Activated CD8-positive, alpha-beta memory T cell treated with anti-CD3 and anti-CD28 coated beads, Interleukin-2, amount 10 ng/mL, durations not matched to agents 7 days and 5 days (primary cell): ENCODE data around the gene TSC22D2. TPM values are rescaled to one million over a fixed set of nuclear protein-coding genes. Genes with fewer than 3 reads are reported as not detected.

Source experiments
- ATAC-seq: fragments of 150-1000 bp; cut with Tn5 transposase; one replicate; pipeline ENCODE4 v1.10.0; 2021; ENCODE audit warnings: moderate library complexity
- CTCF ChIA-PET: fragments of 350-600 bp; sonication (Branson Sonifier 250); formaldehyde crosslinking; loops from one replicate; lab custom pipeline; 2021; ENCODE audit warnings: antibody characterized with exemption; lab: Charles Lee
- DNase-seq: peaks from one replicate; pipeline ENCODE4 v3.0.0-alpha.2; 2020
- H3K27ac Mint-ChIP-seq: one replicate; pipeline ENCODE4 v1.8.0; 2021; ENCODE audit warnings: mild to moderate bottlenecking, mixed read lengths
- H3K27me3 Mint-ChIP-seq: one replicate; pipeline ENCODE4 v1.8.0; 2021; ENCODE audit warnings: mixed read lengths
- H3K36me3 Mint-ChIP-seq: one replicate; pipeline ENCODE4 v1.8.0; 2021; ENCODE audit warnings: mild to moderate bottlenecking, mixed read lengths
- H3K4me1 Mint-ChIP-seq: one replicate; pipeline ENCODE4 v1.8.0; 2021; ENCODE audit warnings: mixed read lengths
- H3K4me3 Mint-ChIP-seq: one replicate; pipeline ENCODE4 v1.8.0; 2021; ENCODE audit warnings: mild to moderate bottlenecking, moderate library complexity, mixed read lengths
- H3K9me3 Mint-ChIP-seq: one replicate; pipeline ENCODE4 v1.8.0; 2022; ENCODE audit warnings: low read depth, mixed read lengths
- total RNA-seq, 2 experiments: library from RNA; stranded (reverse); gene quantifications; one replicate each; pipeline ENCODE4 v1.2.3, GENCODE V29; 2021

The TSC22D2 gene
- total RNA-seq, 2 experiments from 2014 or later, result 8.5 to 10.0 TPM

DNA sequence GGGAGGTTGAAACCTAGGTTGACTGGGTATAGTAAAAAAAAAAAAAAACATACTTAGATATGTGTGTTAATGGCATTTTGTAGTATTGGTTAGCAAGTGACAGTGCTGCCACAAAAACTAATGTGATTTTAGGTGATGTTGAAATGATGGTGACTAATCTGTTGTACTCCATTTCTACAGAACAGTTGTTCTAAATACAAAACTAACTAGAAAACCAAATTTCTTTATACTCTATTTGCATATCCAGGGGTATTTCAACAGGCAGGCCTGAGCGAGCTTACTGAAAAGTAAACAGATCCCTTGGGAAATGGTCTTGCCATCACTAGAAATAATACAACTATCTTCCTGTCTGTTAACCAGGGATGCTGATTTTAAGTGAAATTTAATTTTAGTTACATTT lies 20.5 kb downstream of the TSC22D2 start:
- H3K36me3 Mint-ChIP-seq, result peaks cover 10% of the 10 kb centered on the region
- H3K27me3 Mint-ChIP-seq, result no peaks in the 10 kb centered on the region
- H3K9me3 Mint-ChIP-seq, result no peaks in the 10 kb centered on the region
- H3K4me3 Mint-ChIP-seq, result no peak overlapping the region
- H3K27ac Mint-ChIP-seq, result no peak overlapping the region
- DNase-seq (no peak), ATAC-seq (no peak)
- H3K4me1 Mint-ChIP-seq, result no peaks in the 10 kb centered on the region
- CTCF ChIA-PET, result no interaction called here

DNA sequence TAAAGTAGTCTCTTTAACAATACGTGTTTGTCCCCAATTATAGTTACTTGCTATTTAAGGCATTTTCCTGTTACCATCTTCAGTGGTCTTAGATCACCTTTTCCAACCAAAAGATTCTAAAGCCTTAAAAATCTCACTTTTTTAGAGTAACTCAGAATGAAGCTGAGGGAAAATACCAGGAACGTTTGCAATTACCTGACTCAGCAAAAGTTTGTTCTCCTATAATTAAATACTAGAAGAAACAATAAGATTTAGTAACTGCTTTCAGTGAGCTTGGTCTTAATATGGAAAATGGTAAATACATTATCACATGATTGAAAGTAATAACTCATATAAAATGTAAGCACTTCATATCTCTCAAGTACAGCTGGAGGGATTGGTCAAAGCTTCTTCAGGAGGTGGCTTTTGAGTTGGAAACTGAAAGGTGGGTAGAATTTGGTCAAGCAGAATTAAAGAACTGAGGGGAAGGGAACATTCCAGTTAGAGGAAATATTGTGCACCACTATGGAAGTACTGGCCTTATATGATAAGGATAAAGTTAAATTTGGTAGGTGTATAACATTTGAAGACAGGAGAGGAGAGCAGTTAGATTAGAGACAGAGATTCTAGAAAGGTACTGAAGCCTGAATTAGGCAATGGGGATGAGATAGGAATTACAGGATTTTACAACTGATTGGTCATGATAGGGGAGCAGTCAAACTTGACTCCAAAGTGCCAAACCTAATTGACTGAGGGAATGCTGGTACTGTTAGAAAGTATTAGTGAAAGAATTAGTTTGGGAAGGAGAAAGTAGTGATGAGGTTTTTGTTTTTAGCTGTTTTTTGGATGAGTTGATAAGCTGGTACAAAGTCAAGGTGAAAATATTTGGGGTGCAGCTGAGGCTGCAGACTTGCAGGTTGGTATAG lies 21.9 kb downstream of the TSC22D2 start:
- Mint-ChIP-seq H3K27me3 (no peaks in the 10 kb centered on the region), H3K4me3 (no peak overlapping the region), H3K27ac (no peak overlapping the region), H3K36me3 (peaks cover 10% of the 10 kb centered on the region), H3K4me1 (no peaks in the 10 kb centered on the region), H3K9me3 (no peaks in the 10 kb centered on the region)
- CTCF ChIA-PET, result no interaction called here
- DNase-seq (no peak), ATAC-seq (no peak)

DNA sequence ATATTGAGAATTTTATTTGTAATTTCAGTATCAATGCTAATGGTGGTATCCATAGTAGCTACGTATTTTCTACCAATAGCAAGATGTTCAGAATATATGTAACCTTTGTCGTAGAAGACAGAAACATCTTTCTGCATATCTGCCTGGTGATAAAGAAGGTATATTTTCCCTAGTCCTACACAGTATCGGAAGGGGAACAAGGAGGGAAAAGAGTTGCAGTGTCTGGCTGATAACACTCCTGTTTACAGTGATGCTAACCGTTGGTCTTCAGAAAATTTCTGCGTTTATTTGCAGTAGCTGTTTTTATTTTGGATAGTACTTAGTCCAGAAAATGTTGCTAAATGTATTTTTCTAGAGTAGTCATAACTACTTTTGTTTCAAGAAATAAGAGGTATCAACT lies 25.2 kb downstream of the TSC22D2 start:
- H3K27ac Mint-ChIP-seq, result no peak overlapping the region
- no peaks in the 10 kb centered on the region for H3K4me1 Mint-ChIP-seq
- H3K36me3 Mint-ChIP-seq, result peaks cover 6% of the 10 kb centered on the region
- CTCF ChIA-PET, result interaction anchor here (1.3 kb wide), 1 partner anchor 15 kb away, joined by 3 read pairs; no protein-coding TSS in a partner anchor
- no peaks in the 10 kb centered on the region for H3K9me3 Mint-ChIP-seq
- ATAC-seq, result no peak
- DNase-seq, result no peak
- H3K27me3 Mint-ChIP-seq, result no peaks in the 10 kb centered on the region
- H3K4me3 Mint-ChIP-seq, result no peak overlapping the region

DNA sequence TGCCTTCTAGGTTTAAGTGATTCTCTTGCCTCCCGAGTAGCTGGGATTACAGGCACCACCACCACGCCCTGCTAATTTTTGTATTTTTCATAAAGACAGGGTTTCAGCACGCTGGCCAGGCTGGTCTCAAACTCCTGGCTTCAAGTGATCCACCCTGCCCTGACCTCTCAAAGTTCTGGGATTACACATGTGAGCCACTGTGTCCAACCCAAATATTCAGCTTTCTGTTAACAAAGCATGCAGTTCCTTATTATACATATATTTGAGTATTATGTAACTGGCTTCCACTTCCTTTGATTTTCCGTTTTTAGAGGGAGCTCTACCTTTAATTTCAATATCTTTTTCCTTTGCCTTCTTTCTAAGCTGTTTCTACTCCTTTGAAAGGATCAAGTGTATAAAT lies 26.1 kb downstream of the TSC22D2 start:
- ATAC-seq (no peak), DNase-seq (no peak)
- H3K27ac Mint-ChIP-seq, result no peak overlapping the region
- H3K9me3 Mint-ChIP-seq, result no peaks in the 10 kb centered on the region
- no peak overlapping the region for H3K4me3 Mint-ChIP-seq
- CTCF ChIA-PET, result interaction anchor here (0.8 to 1.2 kb wide), 2 partner anchors 10 to 16 kb away, joined by 3 to 4 read pairs; no protein-coding TSS in a partner anchor
- H3K36me3 Mint-ChIP-seq, result peaks cover 6% of the 10 kb centered on the region
- no peaks in the 10 kb centered on the region for H3K27me3 Mint-ChIP-seq
- H3K4me1 Mint-ChIP-seq, result no peaks in the 10 kb centered on the region

DNA sequence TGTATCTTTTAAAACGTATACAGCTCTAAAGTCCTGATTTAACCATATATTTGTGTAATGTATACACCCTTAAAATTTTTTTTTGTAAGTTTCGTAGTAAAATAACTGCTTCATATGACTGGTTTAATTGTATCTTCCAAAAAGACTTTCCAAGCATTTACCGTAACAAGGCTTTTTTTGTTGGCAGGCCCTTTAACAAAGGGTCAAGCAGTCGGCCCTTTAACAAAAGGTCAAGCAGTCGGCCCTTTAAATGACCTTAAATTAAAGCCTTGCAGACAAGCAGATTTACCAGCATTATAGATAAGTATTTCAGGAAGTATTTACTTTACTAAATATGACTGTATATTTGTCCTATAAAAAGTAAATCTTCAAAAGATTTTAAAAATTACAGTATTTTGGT lies 28.1 kb downstream of the TSC22D2 start:
- ATAC-seq (no peak), DNase-seq (no peak)
- Mint-ChIP-seq H3K27me3 (no peaks in the 10 kb centered on the region), H3K27ac (no peak overlapping the region), H3K4me3 (no peak overlapping the region), H3K4me1 (no peaks in the 10 kb centered on the region), H3K9me3 (no peaks in the 10 kb centered on the region), H3K36me3 (peaks cover under 1% of the 10 kb centered on the region)
- CTCF ChIA-PET, result no interaction called here

DNA sequence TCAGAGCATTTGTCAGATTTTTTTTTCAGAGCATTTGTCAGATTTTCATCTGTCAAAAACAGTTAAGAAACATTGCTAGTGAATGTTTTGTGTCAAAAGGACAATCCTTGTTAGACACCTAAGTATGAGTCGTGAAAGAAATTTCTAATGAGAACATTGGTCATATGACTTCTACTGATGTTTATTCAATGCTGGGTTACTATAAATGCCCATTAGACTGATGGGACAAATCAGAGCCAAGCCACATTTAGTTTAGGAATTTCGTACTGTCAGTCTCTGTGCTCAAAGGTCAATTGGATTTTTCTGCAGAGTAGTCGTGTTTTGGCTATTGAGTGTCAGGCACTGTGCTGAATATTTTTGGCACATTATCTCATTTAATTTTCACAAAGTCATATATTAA lies 31.6 kb downstream of the TSC22D2 start:
- Mint-ChIP-seq H3K27ac (no peak overlapping the region), H3K36me3 (peaks cover 12% of the 10 kb centered on the region), H3K4me3 (no peak overlapping the region), H3K27me3 (no peaks in the 10 kb centered on the region), H3K4me1 (no peaks in the 10 kb centered on the region), H3K9me3 (no peaks in the 10 kb centered on the region)
- DNase-seq (no peak), ATAC-seq (no peak)
- CTCF ChIA-PET, result no interaction called here

DNA sequence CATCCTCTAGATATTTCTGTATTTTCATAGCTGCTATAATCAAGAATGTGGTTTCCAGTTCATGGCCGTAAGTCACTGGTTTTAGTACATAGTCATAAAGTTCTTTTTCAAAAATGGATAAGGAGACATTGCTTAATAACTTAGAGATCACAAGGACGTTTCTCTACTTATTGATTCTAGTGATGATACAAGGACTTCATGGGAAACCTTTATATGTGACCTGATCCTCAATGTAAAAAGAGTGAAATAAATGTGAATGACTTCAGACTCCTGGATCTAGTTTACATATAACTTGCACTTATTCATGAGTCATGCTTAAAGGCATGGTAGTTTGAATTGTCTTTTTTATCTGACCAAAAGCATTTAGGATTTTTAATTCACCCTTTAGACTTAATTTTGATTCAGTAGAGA lies 35.2 kb downstream of the TSC22D2 start:
- DNase-seq (no peak), ATAC-seq (no peak)
- Mint-ChIP-seq H3K27ac (no peak overlapping the region), H3K9me3 (no peaks in the 10 kb centered on the region), H3K4me3 (no peak overlapping the region), H3K27me3 (no peaks in the 10 kb centered on the region), H3K4me1 (no peaks in the 10 kb centered on the region), H3K36me3 (peaks cover 14% of the 10 kb centered on the region)
- CTCF ChIA-PET, result no interaction called here

DNA sequence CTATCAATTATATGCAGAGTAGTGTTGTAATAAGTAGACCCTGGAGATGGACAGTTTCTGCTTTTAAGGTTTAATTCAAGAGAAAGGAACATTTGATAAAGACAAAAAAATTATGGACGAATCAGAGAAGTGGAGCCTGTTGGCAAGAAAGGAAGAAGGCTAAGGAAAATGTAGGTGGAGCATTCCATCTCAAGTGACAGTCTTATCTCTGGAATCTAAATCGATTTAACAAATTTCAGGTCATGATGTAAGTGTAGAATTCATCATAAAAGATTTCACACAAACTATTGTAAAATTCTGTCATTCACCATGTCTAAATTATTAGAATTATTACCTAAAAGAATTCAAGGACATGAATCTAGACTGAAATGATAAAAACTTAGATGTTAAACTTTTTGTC lies 36.3 kb downstream of the TSC22D2 start:
- no peak overlapping the region for H3K27ac Mint-ChIP-seq
- no peak overlapping the region for H3K4me3 Mint-ChIP-seq
- DNase-seq, result no peak
- CTCF ChIA-PET, result no interaction called here
- ATAC-seq, result no peak
- H3K36me3 Mint-ChIP-seq, result peaks cover 14% of the 10 kb centered on the region
- no peaks in the 10 kb centered on the region for H3K27me3 Mint-ChIP-seq
- peaks cover 2% of the 10 kb centered on the region for H3K4me1 Mint-ChIP-seq
- no peaks in the 10 kb centered on the region for H3K9me3 Mint-ChIP-seq

DNA sequence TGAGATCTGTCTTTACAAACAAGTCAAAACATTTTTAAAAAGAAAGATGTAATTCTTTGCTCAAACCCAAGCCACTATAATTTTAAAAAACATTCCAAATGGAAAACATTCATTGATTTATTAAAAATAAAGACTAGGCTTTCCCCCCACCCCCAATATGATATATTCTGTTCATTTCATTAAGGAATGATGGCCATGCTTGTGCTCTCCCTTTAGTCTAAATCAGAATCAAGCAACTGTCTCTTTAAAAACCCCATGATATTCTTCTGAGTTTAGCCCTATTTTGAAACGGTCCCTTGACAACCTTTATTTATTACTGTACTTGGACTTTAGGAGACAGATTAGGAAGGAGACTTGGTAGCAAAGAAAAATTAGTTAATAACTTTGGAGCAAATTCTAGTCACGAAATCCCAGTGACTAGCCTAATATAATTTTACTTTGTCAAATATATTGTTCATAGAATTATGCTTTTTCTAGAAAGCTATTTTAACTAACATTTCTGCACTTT lies 38.4 kb downstream of the TSC22D2 start:
- H3K4me3 Mint-ChIP-seq, result no peak overlapping the region
- DNase-seq, result no peak
- H3K36me3 Mint-ChIP-seq, result peaks cover 10% of the 10 kb centered on the region
- CTCF ChIA-PET, result no interaction called here
- H3K27ac Mint-ChIP-seq, result no peak overlapping the region
- peaks cover 6% of the 10 kb centered on the region for H3K4me1 Mint-ChIP-seq
- no peaks in the 10 kb centered on the region for H3K27me3 Mint-ChIP-seq
- ATAC-seq, result no peak
- H3K9me3 Mint-ChIP-seq, result no peaks in the 10 kb centered on the region

- CTCF ChIA-PET, result no interaction called here
- Mint-ChIP-seq H3K27ac (no peak overlapping the region), H3K4me3 (no peak overlapping the region), H3K4me1 (peaks cover 7% of the 10 kb centered on the region), H3K9me3 (no peaks in the 10 kb centered on the region), H3K36me3 (peaks cover 5% of the 10 kb centered on the region), H3K27me3 (no peaks in the 10 kb centered on the region)
- ATAC-seq (no peak), DNase-seq (no peak)
These were observed 39.0 kb downstream of the TSC22D2 start for GRCh38 chr3:150447084-150447483.

DNA sequence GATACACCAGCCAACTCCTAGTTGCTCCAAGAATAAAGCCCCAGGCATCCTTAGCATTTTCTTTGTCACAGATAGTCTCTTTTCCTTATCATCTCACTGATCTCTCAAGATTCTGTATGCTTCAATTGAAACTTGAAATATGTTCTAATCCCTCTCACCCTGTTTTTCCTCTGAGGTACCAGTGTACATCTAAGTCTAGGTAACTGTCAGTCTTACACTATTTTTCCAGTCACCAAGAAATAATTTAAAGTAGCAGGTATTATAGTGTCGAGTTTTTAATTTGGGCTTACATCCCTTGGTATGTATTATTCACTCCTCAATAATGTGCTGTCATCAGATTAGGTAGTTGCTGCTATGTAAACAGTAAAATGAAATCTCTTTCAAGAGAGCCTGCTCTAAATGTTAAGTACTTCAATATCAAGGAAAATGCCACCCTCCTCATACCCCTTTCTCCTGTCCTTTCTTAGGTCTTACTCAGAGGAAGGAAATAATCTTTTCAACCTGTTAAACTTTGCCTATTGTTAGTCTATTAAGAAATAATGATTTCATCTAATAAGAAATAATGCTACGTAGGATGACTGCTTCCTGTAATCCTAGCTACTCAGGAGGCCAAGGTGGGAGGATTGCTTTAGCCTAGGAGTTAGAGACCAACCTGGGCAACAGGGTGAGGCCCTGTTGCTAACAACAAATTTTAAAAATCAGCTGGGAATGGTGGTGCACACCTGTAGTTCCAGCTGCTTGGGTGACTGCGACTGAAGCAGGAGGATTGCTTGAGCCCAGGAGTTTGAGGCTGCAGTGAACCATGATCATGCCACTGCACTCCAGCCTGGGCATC lies 39.8 kb downstream of the TSC22D2 start:
- Mint-ChIP-seq H3K27ac (no peak overlapping the region), H3K4me3 (no peak overlapping the region), H3K36me3 (peaks cover 4% of the 10 kb centered on the region), H3K9me3 (no peaks in the 10 kb centered on the region), H3K27me3 (no peaks in the 10 kb centered on the region), H3K4me1 (peaks cover 7% of the 10 kb centered on the region)
- ATAC-seq (no peak), DNase-seq (no peak)
- CTCF ChIA-PET, result interaction anchor here (1.0 kb wide), 1 partner anchor 15 kb away, joined by 3 read pairs; no protein-coding TSS in a partner anchor

DNA sequence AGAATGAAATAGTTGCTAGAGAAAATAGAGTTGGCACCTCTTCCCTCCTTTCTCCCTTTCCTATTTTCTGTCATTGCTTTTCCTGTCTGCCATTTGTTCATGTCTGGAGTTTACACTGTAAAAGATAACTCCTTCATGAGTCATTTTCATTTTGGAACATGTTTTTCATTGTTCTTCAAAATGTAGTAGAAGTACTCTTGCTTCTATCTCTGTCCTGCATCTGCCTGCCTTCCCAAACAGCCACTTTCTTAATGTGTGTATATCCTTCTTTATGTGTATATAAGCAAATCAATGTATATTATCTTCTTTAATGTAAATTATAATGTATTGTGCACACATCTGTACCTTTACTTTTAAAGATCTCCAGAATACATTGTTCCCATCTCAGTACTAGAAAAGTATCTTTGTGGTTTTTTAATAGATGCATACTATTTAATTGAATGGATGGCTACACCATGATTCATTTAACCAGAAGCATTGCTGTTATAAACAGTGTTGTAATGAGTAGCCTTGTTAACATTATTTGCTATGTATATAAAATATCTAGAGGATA lies 41.1 kb downstream of the TSC22D2 start:
- no peak overlapping the region for H3K4me3 Mint-ChIP-seq
- DNase-seq (no peak), ATAC-seq (no peak)
- CTCF ChIA-PET, result interaction anchor here (1.0 kb wide), 1 partner anchor 16 kb away, joined by 3 read pairs; no protein-coding TSS in a partner anchor
- no peaks in the 10 kb centered on the region for H3K27me3 Mint-ChIP-seq
- H3K9me3 Mint-ChIP-seq, result no peaks in the 10 kb centered on the region
- peak overlapping the region; percentile 51 for H3K27ac Mint-ChIP-seq
- H3K4me1 Mint-ChIP-seq, result peaks cover 7% of the 10 kb centered on the region
- H3K36me3 Mint-ChIP-seq, result peaks cover 3% of the 10 kb centered on the region

DNA sequence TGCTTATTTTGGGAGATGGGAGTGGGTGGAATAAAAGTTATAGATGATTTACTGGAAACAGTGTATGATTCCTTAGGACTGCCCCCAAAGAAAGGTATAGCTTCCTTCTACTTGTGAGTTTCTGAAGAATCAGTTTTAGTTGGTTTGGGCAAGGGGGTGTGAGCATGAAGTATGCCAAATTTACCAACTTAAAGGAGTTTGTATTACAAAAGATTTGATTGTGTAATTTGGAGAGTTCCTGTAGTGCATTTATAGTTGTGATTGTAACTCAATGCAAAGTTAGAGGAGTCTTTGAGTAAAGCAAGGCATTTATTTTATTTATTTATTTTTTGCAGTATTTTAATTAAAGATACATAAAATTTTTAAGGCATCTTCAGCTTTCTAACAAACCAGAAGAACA lies 42.8 kb downstream of the TSC22D2 start:
- ATAC-seq (no peak), DNase-seq (no peak)
- no peaks in the 10 kb centered on the region for H3K9me3 Mint-ChIP-seq
- H3K27me3 Mint-ChIP-seq, result no peaks in the 10 kb centered on the region
- H3K4me1 Mint-ChIP-seq, result peaks cover 7% of the 10 kb centered on the region
- H3K4me3 Mint-ChIP-seq, result no peak overlapping the region
- no peak overlapping the region for H3K27ac Mint-ChIP-seq
- H3K36me3 Mint-ChIP-seq, result peaks cover 2% of the 10 kb centered on the region
- CTCF ChIA-PET, result interaction anchor here (1.5 kb wide), 1 partner anchor 16 kb away, joined by 3 read pairs; no protein-coding TSS in a partner anchor
